Measurements from ENCODE around the gene TEX38.
"Not testable (repeated sequence)": the region's sequence is repeated elsewhere in the genome, so short reads cannot be mapped to it uniquely, and the experiment has no call there.

Gene TEX38

GRCh38 chr1:46687921-46688509 lies 16.4 kb downstream of the TEX38 start:
- DNase-seq (ENCODE audit: low read depth): no peak

GRCh38 chr1:46689356-46689755 lies 17.7 kb downstream of the TEX38 start:
- no peak for DNase-seq (ENCODE audit: low read depth)

- DNase-seq (ENCODE audit: low read depth): no peak
Observed at GRCh38 chr1:46689897-46690296, 18.2 kb downstream of the TEX38 start.

GRCh38 chr1:46690931-46691421 lies 19.3 kb downstream of the TEX38 start:
- DNase-seq (ENCODE audit: low read depth): no peak

GRCh38 chr1:46691997-46692790 lies 20.5 kb downstream of the TEX38 start:
- no peak for DNase-seq (ENCODE audit: low read depth)

GRCh38 chr1:46692811-46693770 lies 21.4 kb downstream of the TEX38 start:
- DNase-seq (ENCODE audit: low read depth): no peak

- not testable (repeated sequence) for DNase-seq (ENCODE audit: low read depth)
Observed at GRCh38 chr1:46694676-46695075, 23.0 kb downstream of the TEX38 start.

GRCh38 chr1:46697053-46697452 lies 25.4 kb downstream of the TEX38 start:
- DNase-seq (ENCODE audit: low read depth): no peak

GRCh38 chr1:46699666-46700065 lies 28.0 kb downstream of the TEX38 start:
- no peak for DNase-seq (ENCODE audit: low read depth)

GRCh38 chr1:46703927-46704641 lies 32.4 kb downstream of the TEX38 start:
- no peak for DNase-seq (ENCODE audit: low read depth)

GRCh38 chr1:46705408-46705807 lies 33.8 kb downstream of the TEX38 start:
- no peak for DNase-seq (ENCODE audit: low read depth)

GRCh38 chr1:46708121-46708520 lies 36.5 kb downstream of the TEX38 start:
- no peak for DNase-seq (ENCODE audit: low read depth)

GRCh38 chr1:46714976-46715375 lies 43.3 kb downstream of the TEX38 start:
- DNase-seq (ENCODE audit: low read depth): no peak

- DNase-seq (ENCODE audit: low read depth): no peak
Observed at GRCh38 chr1:46717654-46718053, 46.0 kb downstream of the TEX38 start.

GRCh38 chr1:46718340-46718726 lies 46.7 kb downstream of the TEX38 start:
- no peak for DNase-seq (ENCODE audit: low read depth)

GRCh38 chr1:46718727-46719622 lies 47.3 kb downstream of the TEX38 start, which contains the start of gene EFCAB14:
TSS of gene EFCAB14 (minus strand) at chr1:46719114. CDS start at chr1:46718087, 1,027 bp downstream.
- DNase-seq (ENCODE audit: low read depth): peak; percentile 71

GRCh38 chr1:46719689-46720088 lies 48.0 kb downstream of the TEX38 start:
- DNase-seq (ENCODE audit: low read depth): no peak

GRCh38 chr1:46720319-46720718 lies 48.7 kb downstream of the TEX38 start:
- DNase-seq (ENCODE audit: low read depth): not testable (repeated sequence)

GRCh38 chr1:46721204-46721603 lies 49.5 kb downstream of the TEX38 start:
- no peak for DNase-seq (ENCODE audit: low read depth)

GRCh38 chr1:46721686-46722205 lies 50.1 kb downstream of the TEX38 start:
- no peak for DNase-seq (ENCODE audit: low read depth)

Data from stromal cell of bone marrow (primary cell).